ENCODE results near the gene SLC25A45. TPM values are rescaled to one million over a fixed set of nuclear protein-coding genes. Genes with fewer than 3 reads are reported as not detected.

The SLC25A45 gene
- polyA plus RNA-seq, 1 donor (not counting 4 experiments of a cell fraction or from before 2014, with no cell fraction given): 0.20 TPM

DNA sequence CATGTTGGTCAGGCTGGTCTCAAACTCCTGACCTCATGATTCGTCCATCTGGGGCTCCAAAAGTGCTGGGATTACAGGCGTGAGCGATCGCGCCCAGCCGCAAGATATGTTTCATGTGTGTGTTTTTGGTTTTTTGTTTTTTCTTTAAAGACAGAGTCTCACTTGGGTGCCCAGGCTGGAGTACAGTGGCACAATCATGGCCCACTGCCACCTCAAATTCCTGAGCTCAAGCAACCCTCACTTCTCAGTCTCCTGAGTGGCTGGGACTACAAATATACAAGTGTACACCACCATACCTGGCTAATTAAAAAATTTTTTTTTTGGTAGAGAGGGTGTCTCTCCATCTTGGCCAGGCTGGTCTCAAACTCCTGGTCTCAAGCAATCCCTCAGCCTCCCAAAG lies 19.5 kb downstream of the SLC25A45 start:
- no peaks in the 10 kb centered on the region for H3K9me1 ChIP-seq (ENCODE audit: control insufficient read depth, extremely low read depth, insufficient read depth, low read length)
- no peak for FAIRE-seq
- H2AFZ ChIP-seq (ENCODE audit: control insufficient read depth, low read length): no peak overlapping the region
- no peaks in the 10 kb centered on the region for H3K9me3 ChIP-seq (ENCODE audit: control insufficient read depth, low read depth, low read length)
- TF ChIP-seq, protein P1, sequence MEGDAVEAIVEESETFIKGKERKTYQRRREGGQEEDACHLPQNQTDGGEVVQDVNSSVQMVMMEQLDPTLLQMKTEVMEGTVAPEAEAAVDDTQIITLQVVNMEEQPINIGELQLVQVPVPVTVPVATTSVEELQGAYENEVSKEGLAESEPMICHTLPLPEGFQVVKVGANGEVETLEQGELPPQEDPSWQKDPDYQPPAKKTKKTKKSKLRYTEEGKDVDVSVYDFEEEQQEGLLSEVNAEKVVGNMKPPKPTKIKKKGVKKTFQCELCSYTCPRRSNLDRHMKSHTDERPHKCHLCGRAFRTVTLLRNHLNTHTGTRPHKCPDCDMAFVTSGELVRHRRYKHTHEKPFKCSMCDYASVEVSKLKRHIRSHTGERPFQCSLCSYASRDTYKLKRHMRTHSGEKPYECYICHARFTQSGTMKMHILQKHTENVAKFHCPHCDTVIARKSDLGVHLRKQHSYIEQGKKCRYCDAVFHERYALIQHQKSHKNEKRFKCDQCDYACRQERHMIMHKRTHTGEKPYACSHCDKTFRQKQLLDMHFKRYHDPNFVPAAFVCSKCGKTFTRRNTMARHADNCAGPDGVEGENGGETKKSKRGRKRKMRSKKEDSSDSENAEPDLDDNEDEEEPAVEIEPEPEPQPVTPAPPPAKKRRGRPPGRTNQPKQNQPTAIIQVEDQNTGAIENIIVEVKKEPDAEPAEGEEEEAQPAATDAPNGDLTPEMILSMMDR (optimal IDR thresholded peaks at IDR 0.05 in 1 of 3, IDR thresholded peaks at IDR 0.05 in 1 of 3, conservative IDR thresholded peaks at IDR 0.05 in 1 of 3; ENCODE audit: extremely low read depth in 1 of 3, insufficient read depth in 2 of 3, low read length in 3 of 3): no peak
- no peak for TF ChIP-seq EZH2 (IDR thresholded peaks at IDR 0.05; ENCODE audit: low read length)
- H4K20me1 ChIP-seq (ENCODE audit: control insufficient read depth, extremely low read depth, insufficient read depth, low read length): no peaks in the 10 kb centered on the region
- dilution Hi-C loops (cut with MboI; ENCODE audit: extremely low pct_ligation_motif_present, low sequenced_read_pairs): no loop called here
- no peaks in the 10 kb centered on the region for H3K27me3 ChIP-seq (ENCODE audit: control insufficient read depth, extremely low read depth, insufficient read depth, low read length)
- no peak overlapping the region for H3K4me3 ChIP-seq (ENCODE audit: control insufficient read depth in 2 of 3, extremely low read depth in 1 of 3, insufficient read depth in 2 of 3, low read depth in 1 of 3, low read length in 3 of 3)
- no peaks in the 10 kb centered on the region for H3K79me2 ChIP-seq (ENCODE audit: control insufficient read depth, insufficient read depth, low read length)
- H3K4me2 ChIP-seq (ENCODE audit: control insufficient read depth, extremely low read depth, insufficient read depth, low read depth, low read length): no peak overlapping the region
- H3K36me3 ChIP-seq (ENCODE audit: control insufficient read depth in 2 of 2, extremely low read depth in 1 of 2, insufficient read depth in 2 of 2, low read length in 2 of 2): no peaks in the 10 kb centered on the region
- H3K4me1 ChIP-seq (ENCODE audit: control insufficient read depth, extremely low read depth, insufficient read depth, low read length): peaks cover 3% of the 10 kb centered on the region
- H3K27ac ChIP-seq (ENCODE audit: control insufficient read depth, insufficient read depth, low read length): no peak overlapping the region
- H3K9ac ChIP-seq (ENCODE audit: control insufficient read depth, extremely low read depth, insufficient read depth, low read length): no peak overlapping the region
- no peak for DNase-seq (ENCODE audit: low read depth, low spot score)

DNA sequence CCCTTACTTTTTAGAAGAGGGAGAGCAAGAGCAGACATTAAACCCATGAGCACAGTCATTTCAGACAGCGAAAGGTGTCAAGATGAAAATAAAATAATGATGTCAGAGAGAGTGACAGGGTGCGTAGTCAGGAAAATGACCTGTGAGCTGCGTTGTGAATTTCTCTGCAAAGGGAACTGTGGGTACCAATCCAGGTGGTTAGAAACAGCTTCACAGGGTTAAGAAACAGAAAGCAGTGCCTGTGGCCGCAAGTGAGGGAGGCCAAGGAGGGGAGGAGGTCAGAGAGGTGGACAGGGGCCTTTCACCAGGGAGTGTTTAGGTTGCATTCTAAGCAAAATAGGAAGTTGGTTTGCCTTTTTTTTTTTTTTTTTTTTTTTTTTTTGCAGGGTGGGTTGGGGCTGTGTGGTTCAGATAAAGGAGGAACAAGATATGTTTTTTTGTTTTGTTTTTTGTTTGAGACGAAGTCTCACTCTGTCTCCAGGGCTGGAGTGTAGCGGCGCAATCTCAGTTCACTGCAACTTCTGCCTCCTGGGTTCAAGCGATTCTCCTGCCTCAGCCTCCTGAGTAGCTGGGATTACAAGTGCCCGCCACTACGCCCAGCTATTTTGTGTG lies 20.0 kb downstream of the SLC25A45 start:
- Histone ChIP-seq H3K79me2 (ENCODE audit: control insufficient read depth, insufficient read depth, low read length) (no peaks in the 10 kb centered on the region), H3K4me2 (ENCODE audit: control insufficient read depth, extremely low read depth, insufficient read depth, low read depth, low read length) (no peak overlapping the region), H3K27ac (ENCODE audit: control insufficient read depth, insufficient read depth, low read length) (no peak overlapping the region), H3K4me1 (ENCODE audit: control insufficient read depth, extremely low read depth, insufficient read depth, low read length) (peaks cover 3% of the 10 kb centered on the region), H3K9me1 (ENCODE audit: control insufficient read depth, extremely low read depth, insufficient read depth, low read length) (no peaks in the 10 kb centered on the region), H3K4me3 (ENCODE audit: control insufficient read depth in 2 of 3, extremely low read depth in 1 of 3, insufficient read depth in 2 of 3, low read depth in 1 of 3, low read length in 3 of 3) (no peak overlapping the region), H3K36me3 (ENCODE audit: control insufficient read depth in 2 of 2, extremely low read depth in 1 of 2, insufficient read depth in 2 of 2, low read length in 2 of 2) (no peaks in the 10 kb centered on the region), H4K20me1 (ENCODE audit: control insufficient read depth, extremely low read depth, insufficient read depth, low read length) (no peaks in the 10 kb centered on the region), H2AFZ (ENCODE audit: control insufficient read depth, low read length) (no peak overlapping the region), H3K9ac (ENCODE audit: control insufficient read depth, extremely low read depth, insufficient read depth, low read length) (no peak overlapping the region), H3K9me3 (ENCODE audit: control insufficient read depth, low read depth, low read length) (no peaks in the 10 kb centered on the region), H3K27me3 (ENCODE audit: control insufficient read depth, extremely low read depth, insufficient read depth, low read length) (no peaks in the 10 kb centered on the region)
- no peak for TF ChIP-seq EZH2 (IDR thresholded peaks at IDR 0.05; ENCODE audit: low read length)
- TF ChIP-seq, protein P1 (optimal IDR thresholded peaks at IDR 0.05 in 1 of 3, IDR thresholded peaks at IDR 0.05 in 1 of 3, conservative IDR thresholded peaks at IDR 0.05 in 1 of 3; ENCODE audit: extremely low read depth in 1 of 3, insufficient read depth in 2 of 3, low read length in 3 of 3): no peak
- no peak for DNase-seq (ENCODE audit: low read depth, low spot score)
- dilution Hi-C loops (cut with MboI; ENCODE audit: extremely low pct_ligation_motif_present, low sequenced_read_pairs): no loop called here
- no peak for FAIRE-seq

Measured in keratinocyte (primary cell).